Activated naive CD8-positive, alpha-beta T cell treated with anti-CD3 and anti-CD28 coated beads, Interleukin-2, amount 10 ng/mL, durations not matched to agents 7 days and 5 days (primary cell): Measurements from ENCODE around the gene ZBTB16. TPM values are rescaled to one million over a fixed set of nuclear protein-coding genes. Genes with fewer than 3 reads are reported as not detected.

Experiments used
- ATAC-seq: fragments of 150-1000 bp; cut with Tn5 transposase; one replicate; pipeline ENCODE4 v1.10.0; 2021; ENCODE audit warnings: low read depth, moderate library complexity
- POLR2A ChIA-PET: fragments of 350-600 bp; sonication (Branson Sonifier 250); formaldehyde crosslinking; loops from one replicate; lab custom pipeline; 2021; ENCODE audit warnings: antibody characterized with exemption; lab: Charles Lee
- DNase-seq: peaks from one replicate; pipeline ENCODE4 v3.0.0; 2021
- H3K27ac Mint-ChIP-seq: one replicate; pipeline ENCODE4 v1.8.0; 2022; ENCODE audit warnings: mild to moderate bottlenecking, mixed read lengths
- H3K27me3 Mint-ChIP-seq: one replicate; pipeline ENCODE4 v1.8.0; 2022; ENCODE audit warnings: mild to moderate bottlenecking, moderate library complexity, mixed read lengths
- H3K36me3 Mint-ChIP-seq: one replicate; pipeline ENCODE4 v1.8.0; 2021; ENCODE audit warnings: mild to moderate bottlenecking, mixed read lengths
- H3K4me1 Mint-ChIP-seq: one replicate; pipeline ENCODE4 v1.8.0; 2021; ENCODE audit warnings: mixed read lengths
- H3K4me3 Mint-ChIP-seq: one replicate; pipeline ENCODE4 v1.8.0; 2022; ENCODE audit warnings: mild to moderate bottlenecking, moderate library complexity, mixed read lengths
- H3K9me3 Mint-ChIP-seq: one replicate; pipeline ENCODE4 v1.8.0; 2021; ENCODE audit warnings: mixed read lengths
- total RNA-seq, 2 experiments: library from RNA; stranded (reverse); gene quantifications; one replicate each; pipeline ENCODE4 v1.2.3, GENCODE V29; 2021

The ZBTB16 gene
- total RNA-seq, 2 experiments from 2014 or later: 13.1 to 14.6 TPM

GRCh38 chr11:114074546-114075343 is 15.2 kb downstream of the ZBTB16 start:
- Mint-ChIP-seq H3K27ac (peak overlapping the region; percentile 91), H3K4me1 (peaks cover 67% of the 10 kb centered on the region), H3K4me3 (peak overlapping the region; percentile 60), H3K9me3 (no peaks in the 10 kb centered on the region), H3K27me3 (peaks cover 3% of the 10 kb centered on the region), H3K36me3 (peaks cover 5% of the 10 kb centered on the region)
- no peak for ATAC-seq
- DNase-seq: no peak
- POLR2A ChIA-PET: interaction anchor here (0.7 to 2.9 kb wide), 3 partner anchors 15 to 109 kb away, joined by 3 to 33 read pairs (median 12); partner anchors contain the start of gene ZBTB16

GRCh38 chr11:114075344-114075610 is 15.8 kb downstream of the ZBTB16 start:
- H3K27me3 Mint-ChIP-seq: peaks cover 3% of the 10 kb centered on the region
- H3K4me3 Mint-ChIP-seq: peak overlapping the region; percentile 60
- DNase-seq: no peak
- POLR2A ChIA-PET: interaction anchor here (0.7 kb wide), 1 partner anchor 108 kb away, joined by 3 read pairs; no protein-coding TSS in a partner anchor
- peaks cover 5% of the 10 kb centered on the region for H3K36me3 Mint-ChIP-seq
- peak overlapping the region; percentile 91 for H3K27ac Mint-ChIP-seq
- H3K9me3 Mint-ChIP-seq: no peaks in the 10 kb centered on the region
- H3K4me1 Mint-ChIP-seq: peaks cover 70% of the 10 kb centered on the region
- ATAC-seq: no peak

DNA sequence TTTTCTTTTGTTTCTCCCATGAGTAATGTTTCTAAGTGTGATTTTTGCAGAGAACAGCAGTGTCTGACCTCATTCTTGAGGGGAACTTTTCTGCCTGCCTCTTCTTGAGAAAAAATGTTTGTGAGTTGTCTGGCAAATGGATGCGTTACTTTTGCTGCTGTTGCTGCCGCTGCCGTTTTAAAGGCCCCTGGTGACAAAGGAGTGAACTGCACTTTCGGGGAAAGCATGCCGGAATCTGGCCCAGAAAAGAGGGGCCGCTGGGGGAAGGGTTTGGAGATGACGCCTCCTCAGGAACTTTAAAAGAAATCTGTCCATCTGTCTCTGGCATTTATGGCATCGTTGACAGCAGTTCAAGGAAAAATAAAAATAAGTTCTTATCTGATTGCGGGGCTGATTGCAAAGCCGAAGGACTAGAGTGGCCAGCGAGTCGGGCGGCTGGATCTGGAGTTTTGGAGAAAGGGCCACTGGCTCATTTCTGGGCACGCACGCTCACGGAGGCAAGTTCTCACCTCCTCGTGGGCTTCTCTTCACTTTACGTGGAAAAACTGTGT is 16.5 kb downstream of the ZBTB16 start:
- Mint-ChIP-seq H3K36me3 (peaks cover 5% of the 10 kb centered on the region), H3K4me1 (peaks cover 72% of the 10 kb centered on the region), H3K27ac (peak overlapping the region; percentile 63), H3K9me3 (no peaks in the 10 kb centered on the region), H3K4me3 (peak overlapping the region; percentile 20), H3K27me3 (peaks cover 3% of the 10 kb centered on the region)
- no peak for ATAC-seq
- DNase-seq: no peak
- POLR2A ChIA-PET: interaction anchor here (0.6 kb wide), 1 partner anchor 18 kb away, joined by 6 read pairs; no protein-coding TSS in a partner anchor

GRCh38 chr11:114076921-114077331 is 17.4 kb downstream of the ZBTB16 start:
- POLR2A ChIA-PET: interaction anchor here (0.6 kb wide), 1 partner anchor 19 kb away, joined by 6 read pairs; no protein-coding TSS in a partner anchor
- Mint-ChIP-seq H3K27ac (peak overlapping the region; percentile 89), H3K27me3 (peaks cover 12% of the 10 kb centered on the region), H3K4me3 (peak overlapping the region; percentile 84), H3K36me3 (peaks cover 5% of the 10 kb centered on the region), H3K4me1 (peaks cover 71% of the 10 kb centered on the region), H3K9me3 (no peaks in the 10 kb centered on the region)
- ATAC-seq (no peak), DNase-seq (no peak)

GRCh38 chr11:114077482-114078305 is 18.2 kb downstream of the ZBTB16 start:
- H3K4me3 Mint-ChIP-seq: peak overlapping the region; percentile 84
- H3K36me3 Mint-ChIP-seq: peaks cover 5% of the 10 kb centered on the region
- H3K27me3 Mint-ChIP-seq: peaks cover 19% of the 10 kb centered on the region
- ATAC-seq: peak; percentile 44
- H3K27ac Mint-ChIP-seq: peak overlapping the region; percentile 89
- peaks cover 66% of the 10 kb centered on the region for H3K4me1 Mint-ChIP-seq
- DNase-seq: peak; percentile 47
- no peaks in the 10 kb centered on the region for H3K9me3 Mint-ChIP-seq
- POLR2A ChIA-PET: interaction anchor here (0.6 to 1.4 kb wide), 5 partner anchors 17 to 105 kb away, joined by 3 to 7 read pairs (median 4); no protein-coding TSS in a partner anchor

DNA sequence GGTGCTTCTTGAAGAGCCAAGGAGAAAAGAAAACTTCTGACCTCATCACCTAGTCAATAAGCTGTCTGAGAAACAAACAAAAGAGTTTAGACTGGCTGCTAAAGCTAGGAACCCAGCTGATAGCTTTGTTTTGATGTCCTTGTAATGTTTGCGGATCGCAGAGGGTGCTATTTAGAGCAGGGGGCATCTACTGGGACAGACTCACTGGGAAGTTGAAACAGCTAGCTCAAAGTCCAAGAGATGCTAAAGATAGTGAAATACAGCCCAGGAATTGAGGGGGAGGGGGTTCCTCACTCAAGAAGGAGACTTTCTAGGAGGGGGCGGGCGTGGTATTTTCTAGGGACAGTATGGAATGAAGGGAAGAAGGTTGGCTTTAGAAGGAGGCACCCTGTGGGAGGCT is 18.9 kb downstream of the ZBTB16 start:
- peaks cover 61% of the 10 kb centered on the region for H3K4me1 Mint-ChIP-seq
- no peaks in the 10 kb centered on the region for H3K9me3 Mint-ChIP-seq
- peaks cover 5% of the 10 kb centered on the region for H3K36me3 Mint-ChIP-seq
- POLR2A ChIA-PET: interaction anchor here (0.6 to 1.4 kb wide), 5 partner anchors 18 to 105 kb away, joined by 3 to 7 read pairs (median 4); no protein-coding TSS in a partner anchor
- H3K4me3 Mint-ChIP-seq: no peak overlapping the region
- peak overlapping the region; percentile 89 for H3K27ac Mint-ChIP-seq
- ATAC-seq: no peak
- no peak for DNase-seq
- H3K27me3 Mint-ChIP-seq: peaks cover 21% of the 10 kb centered on the region

DNA sequence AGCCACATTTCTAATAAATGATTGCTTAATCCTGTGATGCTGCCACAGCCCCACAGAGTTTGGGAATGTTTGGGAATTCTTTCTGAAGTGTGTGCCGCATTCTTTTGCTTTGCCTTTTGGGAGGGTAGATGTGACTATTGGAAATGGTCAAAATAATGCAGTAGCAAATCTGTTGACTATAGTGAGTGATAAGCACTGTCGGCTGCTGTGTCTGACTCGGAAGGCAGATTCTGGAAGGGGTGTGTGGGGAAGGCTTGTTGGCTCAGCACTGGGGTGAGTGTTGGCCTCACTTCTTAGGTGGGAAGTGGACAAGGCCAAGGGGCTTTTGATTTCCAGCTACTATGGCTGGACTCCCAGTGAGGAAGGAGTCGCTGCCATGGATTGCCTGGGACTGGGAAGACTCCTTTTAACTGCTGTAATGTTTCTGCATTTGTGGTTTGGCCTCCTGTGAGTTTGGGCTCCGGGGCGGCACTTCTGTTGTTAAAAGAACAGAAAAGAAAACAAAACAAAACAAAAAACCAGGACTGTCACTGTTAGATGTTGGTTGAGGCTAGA is 20.1 kb downstream of the ZBTB16 start:
- H3K27ac Mint-ChIP-seq: no peak overlapping the region
- POLR2A ChIA-PET: no interaction called here
- H3K36me3 Mint-ChIP-seq: peaks cover 5% of the 10 kb centered on the region
- peaks cover 54% of the 10 kb centered on the region for H3K4me1 Mint-ChIP-seq
- H3K4me3 Mint-ChIP-seq: no peak overlapping the region
- ATAC-seq: no peak
- DNase-seq: no peak
- peaks cover 33% of the 10 kb centered on the region for H3K27me3 Mint-ChIP-seq
- H3K9me3 Mint-ChIP-seq: no peaks in the 10 kb centered on the region

DNA sequence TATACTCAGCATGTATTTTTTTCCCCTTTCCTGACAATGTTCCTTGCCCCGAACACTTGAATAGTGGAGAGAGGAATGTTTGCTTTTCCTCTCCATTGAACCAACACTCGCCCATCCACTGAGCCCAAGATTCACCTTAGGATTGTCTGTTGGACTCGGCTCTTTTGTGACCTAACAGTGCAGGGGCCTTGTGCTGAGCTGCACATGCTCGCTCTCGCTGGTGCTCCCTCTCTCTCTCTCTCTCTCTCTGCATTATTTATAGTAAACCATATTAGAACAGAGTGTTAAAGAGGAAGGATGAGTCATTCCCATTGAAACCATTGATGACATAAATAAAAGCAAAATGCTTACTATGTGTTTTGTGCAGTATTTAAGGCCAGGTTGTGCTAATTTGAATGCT is 20.7 kb downstream of the ZBTB16 start:
- Mint-ChIP-seq H3K27ac (no peak overlapping the region), H3K9me3 (no peaks in the 10 kb centered on the region), H3K4me1 (peaks cover 48% of the 10 kb centered on the region), H3K4me3 (no peak overlapping the region), H3K36me3 (peaks cover 3% of the 10 kb centered on the region), H3K27me3 (peaks cover 33% of the 10 kb centered on the region)
- DNase-seq (no peak), ATAC-seq (no peak)
- POLR2A ChIA-PET: no interaction called here

DNA sequence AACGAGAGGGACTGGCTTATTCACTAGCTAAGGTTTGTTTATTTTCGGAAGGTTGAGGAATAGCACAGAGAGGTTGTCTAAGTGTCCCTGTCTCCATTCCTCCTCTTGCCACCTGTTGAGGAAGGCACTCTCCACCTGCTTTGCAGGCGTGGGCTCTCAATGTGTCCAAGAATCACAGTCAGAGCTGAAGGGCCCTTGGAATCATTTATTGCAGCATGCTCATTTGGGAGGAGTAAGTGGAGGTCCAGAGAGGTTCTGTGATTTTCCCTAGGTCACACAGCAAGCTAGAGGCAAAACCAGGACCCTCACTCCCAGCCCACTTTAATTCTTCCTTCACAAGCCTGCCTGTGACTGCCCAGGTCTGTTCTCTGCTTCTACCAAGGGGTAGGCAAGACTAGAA is 21.3 kb downstream of the ZBTB16 start:
- Mint-ChIP-seq H3K4me3 (no peak overlapping the region), H3K27me3 (peaks cover 33% of the 10 kb centered on the region), H3K4me1 (peaks cover 47% of the 10 kb centered on the region), H3K36me3 (peaks cover 2% of the 10 kb centered on the region), H3K27ac (no peak overlapping the region), H3K9me3 (no peaks in the 10 kb centered on the region)
- DNase-seq (no peak), ATAC-seq (no peak)
- POLR2A ChIA-PET: no interaction called here

DNA sequence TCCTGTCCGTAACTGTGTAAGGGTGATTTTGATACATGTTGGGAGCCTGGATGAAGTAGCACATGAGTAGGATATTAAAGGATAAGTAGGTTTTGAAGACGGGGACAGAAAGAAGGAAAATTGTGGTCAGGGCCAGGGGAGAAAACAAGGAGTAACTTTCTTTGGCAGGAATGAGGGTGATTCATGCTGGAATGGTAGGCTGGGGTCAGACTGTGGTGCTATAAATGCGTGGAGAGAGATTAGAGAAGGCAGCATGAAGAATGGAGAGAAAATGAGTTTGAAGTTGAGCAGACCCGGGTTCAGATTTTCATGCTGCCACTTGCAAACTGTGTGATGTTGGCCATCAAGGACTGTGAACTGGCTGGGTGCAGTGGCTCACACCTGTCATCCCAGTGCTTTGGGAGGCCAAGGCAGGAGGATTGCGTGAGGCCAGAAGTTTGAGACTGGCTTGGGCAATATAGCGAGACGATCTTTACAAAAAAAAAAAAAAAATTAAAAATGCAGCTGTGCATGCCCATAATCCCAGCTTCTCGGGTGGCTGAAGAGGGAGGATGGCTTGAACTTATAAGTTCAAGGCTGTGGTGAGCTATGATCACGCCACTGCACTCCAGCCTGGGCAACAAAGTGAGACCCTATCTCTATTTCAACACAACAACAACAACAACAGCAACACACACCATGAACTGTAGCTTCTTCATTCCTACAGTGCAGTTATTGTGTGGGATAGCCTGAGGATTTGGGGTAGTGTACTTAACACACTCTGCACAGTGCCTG is 22.3 kb downstream of the ZBTB16 start:
- Mint-ChIP-seq H3K4me1 (peaks cover 42% of the 10 kb centered on the region), H3K9me3 (no peaks in the 10 kb centered on the region), H3K36me3 (no peaks in the 10 kb centered on the region), H3K27ac (no peak overlapping the region), H3K27me3 (peaks cover 33% of the 10 kb centered on the region), H3K4me3 (no peak overlapping the region)
- DNase-seq (no peak), ATAC-seq (no peak)
- POLR2A ChIA-PET: no interaction called here

DNA sequence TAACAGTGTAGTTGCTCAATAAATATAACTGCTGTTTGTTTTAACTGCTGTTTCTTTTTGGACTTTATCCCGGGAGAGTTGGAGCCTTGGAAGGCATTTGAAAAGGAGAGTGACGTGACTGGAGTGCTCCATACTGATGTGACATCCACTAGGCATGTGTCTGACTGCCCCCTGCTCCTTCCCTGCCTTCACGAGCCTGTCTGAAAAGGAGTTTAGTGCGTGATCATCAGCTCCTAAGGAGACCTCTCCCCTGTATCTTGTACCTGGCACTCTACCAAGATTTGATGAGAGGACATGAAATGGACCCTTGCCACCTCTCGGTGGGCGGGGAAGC is 22.9 kb downstream of the ZBTB16 start:
- H3K9me3 Mint-ChIP-seq: no peaks in the 10 kb centered on the region
- H3K4me3 Mint-ChIP-seq: no peak overlapping the region
- H3K27ac Mint-ChIP-seq: no peak overlapping the region
- H3K4me1 Mint-ChIP-seq: peaks cover 42% of the 10 kb centered on the region
- peaks cover 33% of the 10 kb centered on the region for H3K27me3 Mint-ChIP-seq
- POLR2A ChIA-PET: no interaction called here
- ATAC-seq: no peak
- H3K36me3 Mint-ChIP-seq: no peaks in the 10 kb centered on the region
- DNase-seq: no peak

- no peak for ATAC-seq
- Mint-ChIP-seq H3K27me3 (peaks cover 33% of the 10 kb centered on the region), H3K27ac (no peak overlapping the region), H3K36me3 (peaks cover 1% of the 10 kb centered on the region), H3K4me3 (no peak overlapping the region), H3K9me3 (no peaks in the 10 kb centered on the region), H3K4me1 (peaks cover 42% of the 10 kb centered on the region)
- no peak for DNase-seq
- POLR2A ChIA-PET: no interaction called here
Measured at GRCh38 chr11:114082767-114083181, 23.3 kb downstream of the ZBTB16 start.
